GM12865 (cell line): Measurements from ENCODE around the gene FAM174B.

ENCODE experiments used
- DNase-seq: peaks from one replicate; pipeline ENCODE4 v3.0.0; 2010; ENCODE audit warnings: low read depth
- H3K4me3 ChIP-seq: 2 replicates; pipeline ENCODE4 v1.5.1; 2011; ENCODE audit warnings: mild to moderate bottlenecking, low read depth, low read length, control low read depth
- TF ChIP-seq, protein P1 (sequence below): IDR thresholded peaks from 2 replicates; pipeline ENCODE4 v1.5.1; 2011; ENCODE audit warnings: low read length, control low read depth, low read depth, inconsistent platforms; ENCODE audit not compliant: insufficient read depth; ENCODE audit errors: missing control alignments

FAM174B gene

DNA sequence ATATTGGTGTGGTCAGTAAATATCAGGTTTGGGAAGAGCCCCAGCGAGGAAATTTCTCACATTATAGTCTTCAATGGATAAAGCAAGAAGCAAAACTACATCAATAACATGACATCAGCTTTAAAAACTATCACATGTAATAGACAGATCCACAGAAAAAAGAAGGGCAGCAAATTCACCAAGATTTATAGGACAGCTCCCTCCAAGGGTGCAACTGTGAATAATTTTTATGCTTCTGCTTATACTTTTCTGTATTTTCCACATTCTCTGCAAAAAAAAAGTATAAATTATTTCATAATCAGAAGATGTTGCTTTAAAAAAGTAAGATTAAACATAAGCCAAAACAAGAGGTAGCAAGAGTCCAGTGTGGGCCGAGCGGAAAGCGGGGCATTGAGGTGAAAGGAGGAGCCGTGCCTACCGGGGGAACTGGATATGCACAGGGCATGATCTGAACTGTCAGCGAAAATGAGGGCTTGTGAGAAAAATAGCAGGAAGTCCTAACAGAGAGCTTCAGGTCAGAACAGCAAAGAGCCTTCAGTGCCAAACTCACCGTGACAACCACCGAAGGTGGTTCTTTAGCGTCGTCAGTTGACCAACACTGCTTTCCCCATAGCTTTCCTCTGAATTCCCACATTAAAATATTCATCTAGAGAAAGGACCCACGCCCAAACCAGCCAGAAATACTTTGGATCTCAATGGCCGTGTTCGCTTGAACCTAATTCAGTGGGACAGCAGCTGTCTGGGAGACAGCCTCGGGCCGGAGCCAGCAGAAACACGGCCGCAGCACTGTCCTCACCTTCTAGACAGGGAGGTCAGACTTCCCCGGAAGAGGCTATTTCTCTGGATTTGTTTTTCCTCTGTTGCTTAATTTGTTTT, 59.8 kb downstream of the FAM174B start:
- no peak overlapping the region for H3K4me3 ChIP-seq
- TF ChIP-seq, protein P1, sequence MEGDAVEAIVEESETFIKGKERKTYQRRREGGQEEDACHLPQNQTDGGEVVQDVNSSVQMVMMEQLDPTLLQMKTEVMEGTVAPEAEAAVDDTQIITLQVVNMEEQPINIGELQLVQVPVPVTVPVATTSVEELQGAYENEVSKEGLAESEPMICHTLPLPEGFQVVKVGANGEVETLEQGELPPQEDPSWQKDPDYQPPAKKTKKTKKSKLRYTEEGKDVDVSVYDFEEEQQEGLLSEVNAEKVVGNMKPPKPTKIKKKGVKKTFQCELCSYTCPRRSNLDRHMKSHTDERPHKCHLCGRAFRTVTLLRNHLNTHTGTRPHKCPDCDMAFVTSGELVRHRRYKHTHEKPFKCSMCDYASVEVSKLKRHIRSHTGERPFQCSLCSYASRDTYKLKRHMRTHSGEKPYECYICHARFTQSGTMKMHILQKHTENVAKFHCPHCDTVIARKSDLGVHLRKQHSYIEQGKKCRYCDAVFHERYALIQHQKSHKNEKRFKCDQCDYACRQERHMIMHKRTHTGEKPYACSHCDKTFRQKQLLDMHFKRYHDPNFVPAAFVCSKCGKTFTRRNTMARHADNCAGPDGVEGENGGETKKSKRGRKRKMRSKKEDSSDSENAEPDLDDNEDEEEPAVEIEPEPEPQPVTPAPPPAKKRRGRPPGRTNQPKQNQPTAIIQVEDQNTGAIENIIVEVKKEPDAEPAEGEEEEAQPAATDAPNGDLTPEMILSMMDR = no peak

DNA sequence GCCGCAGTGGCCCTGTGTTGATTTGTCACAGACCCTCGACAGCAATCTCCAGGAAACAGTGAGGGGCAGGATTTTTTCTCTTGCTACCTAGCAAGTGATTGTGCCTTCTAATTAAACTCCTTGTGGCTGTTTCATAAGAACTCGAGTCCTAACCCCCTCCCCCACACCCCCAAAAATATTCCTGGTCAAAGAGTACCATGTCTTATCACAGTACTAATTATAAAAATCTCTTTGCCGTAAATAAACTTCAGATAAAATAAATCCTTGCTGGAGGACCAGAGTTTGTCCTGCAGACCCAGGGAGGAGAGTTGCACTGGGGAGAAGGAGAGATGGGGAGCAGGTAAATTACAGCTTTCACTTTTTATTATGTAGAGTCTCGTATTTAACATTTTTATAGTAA, 64.3 kb downstream of the FAM174B start:
- DNase-seq = no peak

More for the DNA sequence above, 59.8 kb downstream of the FAM174B start:
- DNase-seq = no peak

DNA sequence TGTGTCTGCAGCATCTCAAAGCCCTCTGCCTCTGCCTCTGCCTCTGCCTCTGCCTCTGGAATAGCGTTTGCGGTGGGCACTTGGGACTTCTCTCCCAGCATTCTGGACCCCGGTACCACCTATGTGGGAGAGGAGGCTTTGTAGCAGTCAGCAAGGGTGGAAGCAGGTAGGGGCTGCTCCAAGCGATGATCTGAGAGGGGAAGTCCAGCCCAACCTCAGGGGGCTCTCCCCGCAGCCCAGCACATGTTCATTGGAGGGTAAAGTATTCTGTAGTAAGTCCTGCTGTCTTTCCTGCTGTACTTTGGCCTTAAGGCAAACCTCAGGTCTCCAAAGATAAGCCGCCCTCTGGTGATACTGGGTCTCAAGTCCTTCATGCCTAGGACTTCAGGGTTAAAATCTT, 68.6 kb downstream of the FAM174B start:
- H3K4me3 ChIP-seq = no peak overlapping the region
- TF ChIP-seq, protein P1 = no peak

More for the DNA sequence above, 64.3 kb downstream of the FAM174B start:
- TF ChIP-seq, protein P1 = no peak
- H3K4me3 ChIP-seq = no peak overlapping the region

DNA sequence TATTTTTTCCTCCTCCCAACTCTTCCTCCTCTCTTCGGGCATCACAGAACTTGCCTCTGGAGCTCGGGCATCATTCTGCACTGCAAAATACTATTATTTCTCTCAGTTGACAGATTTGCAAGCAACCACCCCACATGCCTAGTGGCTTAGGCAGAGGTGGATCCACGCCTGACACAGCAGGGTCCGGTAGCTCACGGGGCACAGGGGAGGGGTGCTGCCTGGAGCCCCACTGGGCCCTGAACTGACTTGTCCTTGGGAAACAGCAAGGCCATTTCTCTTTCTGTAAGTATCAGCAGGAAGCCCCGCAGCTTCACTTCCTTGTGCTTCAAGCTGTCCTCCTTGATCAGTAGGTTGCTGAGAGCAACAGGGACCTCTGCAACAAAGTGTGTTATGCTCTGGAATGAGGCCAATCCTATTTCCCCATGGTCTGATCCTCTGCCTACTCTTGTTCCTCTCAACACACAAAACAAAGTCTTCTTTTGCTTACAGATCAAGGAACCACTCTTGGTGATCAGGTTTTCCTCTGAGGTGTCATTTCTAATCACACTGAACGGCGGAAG, 69.1 kb downstream of the FAM174B start:
- no peak for DNase-seq
- H3K4me3 ChIP-seq = no peak overlapping the region
- TF ChIP-seq, protein P1 = no peak

More for the DNA sequence above, 68.6 kb downstream of the FAM174B start:
- peak; percentile 14 for DNase-seq

DNA sequence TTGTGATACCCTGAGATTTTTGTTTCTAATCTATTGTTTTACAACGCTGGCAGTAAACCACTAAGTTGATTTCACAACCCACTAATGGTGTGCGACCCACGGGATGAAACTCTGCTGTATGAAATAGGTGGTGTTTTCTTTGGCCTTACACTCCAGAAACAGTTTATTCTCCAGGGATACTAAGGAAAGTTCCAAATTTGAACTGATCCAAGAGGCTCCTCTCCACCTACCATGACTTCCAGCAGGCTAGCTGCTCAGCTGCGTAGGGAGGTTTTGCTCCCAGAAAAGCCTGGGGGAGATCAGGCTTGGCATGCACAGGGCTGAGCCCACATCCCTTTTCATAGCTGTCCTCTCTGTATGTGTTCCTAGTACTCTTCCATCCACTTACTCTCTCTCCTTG, 71.5 kb downstream of the FAM174B start:
- TF ChIP-seq, protein P1 = no peak
- no peak overlapping the region for H3K4me3 ChIP-seq
- DNase-seq = no peak

DNA sequence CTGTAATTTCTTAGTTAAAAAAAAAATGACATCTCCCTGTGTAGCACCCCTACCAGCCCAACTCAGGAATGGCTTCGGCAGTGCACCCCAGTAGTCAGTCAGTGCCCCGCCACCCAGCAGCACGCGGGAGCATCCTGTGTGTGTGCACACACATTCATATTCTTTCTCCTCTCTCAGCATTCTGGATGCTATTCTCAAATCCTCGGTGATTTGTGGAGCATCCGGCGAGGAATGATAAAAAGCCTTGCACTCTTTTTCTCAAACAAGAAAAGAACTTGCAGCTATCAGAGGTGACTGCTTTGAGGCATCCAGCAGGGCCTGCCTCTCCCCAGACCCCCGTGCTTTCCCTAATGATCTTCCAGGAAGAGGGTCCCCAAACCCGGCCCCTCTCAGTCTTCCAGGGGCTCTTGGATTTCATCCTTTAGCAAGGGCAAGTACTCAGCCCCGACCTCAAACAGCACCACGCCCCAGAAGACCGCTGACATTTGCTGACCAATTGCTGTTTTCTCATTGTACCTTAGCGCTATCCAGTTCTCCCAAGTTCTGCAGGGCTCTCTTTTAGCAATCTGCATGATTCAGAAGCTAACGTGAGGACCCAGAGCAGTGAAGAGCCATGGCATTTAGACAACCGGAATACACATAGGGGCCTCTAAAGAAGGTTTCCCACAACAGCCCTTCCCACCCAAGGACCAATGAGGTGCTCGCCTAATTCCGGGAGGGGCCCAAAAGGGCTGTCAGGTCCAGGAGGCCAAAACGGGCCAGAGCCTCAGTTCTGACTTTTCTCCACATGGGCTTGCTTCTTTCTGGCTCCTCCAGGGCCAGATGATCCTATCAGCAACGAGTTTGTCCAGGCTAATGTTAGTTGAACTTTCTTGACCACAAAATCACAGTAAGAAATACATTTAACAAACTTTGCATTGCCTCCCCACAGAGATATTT, 72.2 kb downstream of the FAM174B start:
- TF ChIP-seq, protein P1 = no peak
- no peak for DNase-seq
- no peak overlapping the region for H3K4me3 ChIP-seq
